Ovary (tissue), 9 donors: Measurements from ENCODE around the gene ISCU. TPM values are rescaled to one million over a fixed set of nuclear protein-coding genes. Genes with fewer than 3 reads are reported as not detected.
"Not testable (repeated sequence)": the region's sequence is repeated elsewhere in the genome, so short reads cannot be mapped to it uniquely, and the experiment has no call there.

Source experiments
- DNase-seq, 5 donors: peaks; one replicate each; pipeline ENCODE4 v3.0.0-alpha.2; 2019 to 2020
- H3K27ac ChIP-seq, 2 donors: fragments of 200-600 bp; one replicate each; pipeline versions ENCODE4 v1.5.1 to v1.8.0; 2019 to 2022
- H3K27me3 ChIP-seq: fragments of 200-600 bp; one replicate; pipeline ENCODE4 v1.8.0; 2022
- H3K36me3 ChIP-seq: fragments of 200-600 bp; sonication (generic); one replicate; pipeline ENCODE4 v1.5.1; 2019
- H3K4me1 ChIP-seq: one replicate; pipeline ENCODE4 v1.8.1; 2013; ENCODE audit warnings: mild to moderate bottlenecking, moderate library complexity; ENCODE audit not compliant: insufficient read depth
- H3K4me3 ChIP-seq: fragments of 200-600 bp; sonication (generic); one replicate; pipeline ENCODE4 v1.5.1; 2017
- H3K9me3 ChIP-seq, 2 donors: fragments of 200-600 bp in 1 of 2; sonication (generic) in 1 of 2; one replicate each; pipeline versions ENCODE4 v1.5.1 to v1.8.1; 2013 to 2019; ENCODE audit warnings: mild to moderate bottlenecking in 1 of 2, moderate library complexity in 1 of 2
- EP300 ChIP-seq: sonication (generic); formaldehyde crosslinking; IDR thresholded peaks from one replicate; pipeline ENCODE4 v1.6.1; 2017; ENCODE audit warnings: antibody characterized with exemption
- POLR2A ChIP-seq: fragments of 450-650 bp; IDR thresholded peaks from one replicate; pipeline ENCODE4 v1.6.1; 2017; ENCODE audit warnings: antibody characterized with exemption, mild to moderate bottlenecking, moderate library complexity
- WGBS, 3 donors: extraction: QIAGEN DNeasy Blood & Tissue Kit in 1 of 3; methylation state at CpG; one replicate each; pipeline versions ENCODE4 v1.1.5 to v1.1.7; 2013 to 2017; 5-methylcytosine and 5-hydroxymethylcytosine counted together
- intact Hi-C, 4 donors: fragments of 100-400 bp; cut with DNase I; formaldehyde crosslinking; loops; one replicate each; pipeline versions ENCODE4 v1.11.0 to v1.15.1; 2022 to 2023
- polyA plus RNA-seq, 2 donors: library from polyadenylated mRNA; stranded (reverse); fragments of 200-250 nt in 1 of 2; fragments of 350-450 nt in 1 of 2; fragmentation: Illumina TruSeq in 1 of 2; extraction: RNeasy Lipid Tissue Mini Kit (QIAGEN cat#74804) in 1 of 2; gene quantifications; one replicate each; pipeline ENCODE4 v1.2.3, GENCODE V29; 2013 to 2014
- total RNA-seq, 7 donors: library from RNA; depleted of rRNA in 2 of 7; stranded (reverse); fragments of >200 nt in 2 of 7; fragmentation: NEBNext Ultra II Directional in 3 of 7; extraction: Animal tissue kit (Norgen Biotek cat#: 25700) in 3 of 7; gene quantifications; one replicate each; pipeline versions ENCODE4 v1.1.0 to v1.2.4, GENCODE V29; 2016 to 2023
- TF ChIP-seq, protein P1 (sequence below), 3 donors: fragments of 450-650 bp in 2 of 3; fragments of 200-600 bp in 1 of 3; IDR thresholded peaks; one replicate each; pipeline versions ENCODE4 v1.5.1 to v1.8.0; 2016 to 2022; ENCODE audit warnings: antibody characterized with exemption in 3 of 3, mild to moderate bottlenecking in 1 of 3
- donor health status: DM: no; HTN: no; CAD: no; lungs with moderate emphysema.
- donor health status: DM: no; HTN: no; CAD: no.
- donor health status: Bipolar disorder and iron deficiency.
- donor health status: DM: yes; HTN: yes; CAD: no.
- donor health status: DM: no; HTN: no; CAD: no.
- donor health status: DM: yes; HTN: yes; CAD: no.

ISCU gene
- total and polyA plus RNA-seq, 9 donors = 110 to 298 (median 169) TPM

- Histone ChIP-seq H3K4me3 (no peak overlapping the region), H3K36me3 (no peaks in the 10 kb centered on the region), H3K4me1 (peaks cover 2% of the 10 kb centered on the region), H3K27ac (no peak overlapping the region), H3K27me3 (no peaks in the 10 kb centered on the region), H3K9me3 (no peaks in the 10 kb centered on the region)
- DNase-seq = no peak
- intact Hi-C loops = no loop called here
- WGBS, 3 donors = 60 to 74% (median 61%) methylated on average over 7 of the region's 7 CpGs
- no peak for TF ChIP-seq EP300
Measured at GRCh38 chr12:108548954-108549521, 13.4 kb upstream of the ISCU start.

- TF ChIP-seq EP300 (no peak), POLR2A (no peak)
- TF ChIP-seq, protein P1, sequence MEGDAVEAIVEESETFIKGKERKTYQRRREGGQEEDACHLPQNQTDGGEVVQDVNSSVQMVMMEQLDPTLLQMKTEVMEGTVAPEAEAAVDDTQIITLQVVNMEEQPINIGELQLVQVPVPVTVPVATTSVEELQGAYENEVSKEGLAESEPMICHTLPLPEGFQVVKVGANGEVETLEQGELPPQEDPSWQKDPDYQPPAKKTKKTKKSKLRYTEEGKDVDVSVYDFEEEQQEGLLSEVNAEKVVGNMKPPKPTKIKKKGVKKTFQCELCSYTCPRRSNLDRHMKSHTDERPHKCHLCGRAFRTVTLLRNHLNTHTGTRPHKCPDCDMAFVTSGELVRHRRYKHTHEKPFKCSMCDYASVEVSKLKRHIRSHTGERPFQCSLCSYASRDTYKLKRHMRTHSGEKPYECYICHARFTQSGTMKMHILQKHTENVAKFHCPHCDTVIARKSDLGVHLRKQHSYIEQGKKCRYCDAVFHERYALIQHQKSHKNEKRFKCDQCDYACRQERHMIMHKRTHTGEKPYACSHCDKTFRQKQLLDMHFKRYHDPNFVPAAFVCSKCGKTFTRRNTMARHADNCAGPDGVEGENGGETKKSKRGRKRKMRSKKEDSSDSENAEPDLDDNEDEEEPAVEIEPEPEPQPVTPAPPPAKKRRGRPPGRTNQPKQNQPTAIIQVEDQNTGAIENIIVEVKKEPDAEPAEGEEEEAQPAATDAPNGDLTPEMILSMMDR (IDR thresholded peaks at IDR 0.05) = no peak
- H3K36me3 ChIP-seq = no peaks in the 10 kb centered on the region
- H3K27ac ChIP-seq = no peak overlapping the region
- peaks cover 2% of the 10 kb centered on the region for H3K4me1 ChIP-seq
- H3K27me3 ChIP-seq = no peaks in the 10 kb centered on the region
- no peak overlapping the region for H3K4me3 ChIP-seq
- WGBS, 3 donors = 73 to 78% (median 77%) methylated on average over 5 of the region's 5 CpGs
- no peaks in the 10 kb centered on the region for H3K9me3 ChIP-seq
- intact Hi-C loops = no loop called here
- no peak for DNase-seq
Measured at GRCh38 chr12:108551535-108551934, 10.9 kb upstream of the ISCU start.

- no peaks in the 10 kb centered on the region for H3K36me3 ChIP-seq
- peaks cover 7% of the 10 kb centered on the region for H3K4me1 ChIP-seq
- no peaks in the 10 kb centered on the region for H3K9me3 ChIP-seq
- no peak overlapping the region for H3K4me3 ChIP-seq
- intact Hi-C loops = no loop called here
- no peak overlapping the region for H3K27ac ChIP-seq
- 87 to 92% (median 91%) methylated on average over 5 of the region's 5 CpGs for WGBS, 3 donors
- DNase-seq = no peak
- H3K27me3 ChIP-seq = no peaks in the 10 kb centered on the region
- TF ChIP-seq EP300 = no peak
- TF ChIP-seq, protein P1 (IDR thresholded peaks at IDR 0.05) = no peak
- TF ChIP-seq POLR2A = no peak
Measured at GRCh38 chr12:108553799-108554198, 8.6 kb upstream of the ISCU start.

- 85 to 87% (median 85%) methylated on average over 9 of the region's 9 CpGs for WGBS, 3 donors
- H3K4me1 ChIP-seq = peaks cover 12% of the 10 kb centered on the region
- intact Hi-C loops, H3K9me3 ChIP-seq, H3K27me3 ChIP-seq, H3K4me3 ChIP-seq, H3K27ac ChIP-seq, DNase-seq, H3K36me3 ChIP-seq: not testable (repeated sequence)
Measured at GRCh38 chr12:108555383-108555782, 7.0 kb upstream of the ISCU start.

DNA sequence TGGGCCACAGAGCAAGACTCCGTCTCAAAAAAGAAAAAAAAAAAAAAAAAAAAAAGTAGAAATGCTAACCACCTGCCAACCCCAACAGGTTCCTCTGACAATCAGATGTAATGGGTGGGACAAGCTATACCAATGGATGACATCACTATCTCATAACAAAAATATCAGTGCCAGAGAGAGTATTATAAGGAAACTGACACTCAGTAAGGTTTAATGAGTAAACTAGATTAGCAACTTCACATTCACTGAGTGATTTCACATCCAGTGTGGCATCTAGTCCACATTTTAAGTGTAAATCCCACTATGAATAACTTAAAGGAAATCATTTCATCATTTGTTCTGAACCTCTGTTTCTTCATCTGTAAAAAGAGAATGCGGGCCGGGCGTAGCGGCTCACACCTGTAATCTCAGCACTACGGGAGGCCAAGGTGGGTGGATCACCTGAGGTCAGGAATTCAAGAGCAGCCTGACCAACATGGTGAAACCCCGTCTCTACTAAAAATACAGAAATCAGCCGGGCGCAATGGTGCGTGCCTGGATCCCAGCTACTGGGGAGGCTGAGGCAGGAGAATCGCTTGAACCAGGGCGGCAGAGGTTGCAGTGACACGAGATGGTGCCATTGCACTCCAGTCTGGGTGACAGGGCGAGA lies 3.3 kb upstream of the ISCU start:
- H3K9me3 ChIP-seq = no peaks in the 10 kb centered on the region
- no peaks in the 10 kb centered on the region for H3K27me3 ChIP-seq
- intact Hi-C loops = no loop called here
- no peak for DNase-seq
- H3K27ac ChIP-seq = no peak overlapping the region
- no peak for TF ChIP-seq EP300
- TF ChIP-seq POLR2A = no peak
- TF ChIP-seq, protein P1 (IDR thresholded peaks at IDR 0.05) = no peak
- no peak overlapping the region for H3K4me3 ChIP-seq
- peaks cover 12% of the 10 kb centered on the region for H3K4me1 ChIP-seq
- H3K36me3 ChIP-seq = no peaks in the 10 kb centered on the region
- 82 to 84% (median 83%) methylated on average over 14 of the region's 14 CpGs for whole genome bisulfite sequencing, 3 donors
